HL-60 (cell line): ENCODE data around the gene TIAL1.
A peak's percentile ranks its signal among the peaks of the same experiment; 100 is the strongest.

Source experiments
- GABPA ChIP-seq: IDR thresholded peaks from 2 replicates; pipeline ENCODE4 v1.6.1; 2012; ENCODE audit warnings: low read depth
- POLR2AphosphoS5 ChIP-seq: IDR thresholded peaks from 2 replicates; pipeline ENCODE4 v1.6.1; 2012; ENCODE audit warnings: low read depth
- SPI1 ChIP-seq: IDR thresholded peaks from 2 replicates; pipeline ENCODE4 v1.6.1; 2012; ENCODE audit warnings: low read depth, mild to moderate bottlenecking, borderline replicate concordance
- TF ChIP-seq, protein P1 (sequence below): IDR thresholded peaks from 2 replicates; pipeline ENCODE4 v1.6.1; 2012; ENCODE audit warnings: low read depth; ENCODE audit not compliant: insufficient replicate concordance
- TF ChIP-seq, protein P2 (sequence below): IDR thresholded peaks from one replicate; pipeline ENCODE4 v1.5.1; 2011; ENCODE audit warnings: low read length, control low read depth, inconsistent platforms; ENCODE audit not compliant: insufficient read depth

DNA sequence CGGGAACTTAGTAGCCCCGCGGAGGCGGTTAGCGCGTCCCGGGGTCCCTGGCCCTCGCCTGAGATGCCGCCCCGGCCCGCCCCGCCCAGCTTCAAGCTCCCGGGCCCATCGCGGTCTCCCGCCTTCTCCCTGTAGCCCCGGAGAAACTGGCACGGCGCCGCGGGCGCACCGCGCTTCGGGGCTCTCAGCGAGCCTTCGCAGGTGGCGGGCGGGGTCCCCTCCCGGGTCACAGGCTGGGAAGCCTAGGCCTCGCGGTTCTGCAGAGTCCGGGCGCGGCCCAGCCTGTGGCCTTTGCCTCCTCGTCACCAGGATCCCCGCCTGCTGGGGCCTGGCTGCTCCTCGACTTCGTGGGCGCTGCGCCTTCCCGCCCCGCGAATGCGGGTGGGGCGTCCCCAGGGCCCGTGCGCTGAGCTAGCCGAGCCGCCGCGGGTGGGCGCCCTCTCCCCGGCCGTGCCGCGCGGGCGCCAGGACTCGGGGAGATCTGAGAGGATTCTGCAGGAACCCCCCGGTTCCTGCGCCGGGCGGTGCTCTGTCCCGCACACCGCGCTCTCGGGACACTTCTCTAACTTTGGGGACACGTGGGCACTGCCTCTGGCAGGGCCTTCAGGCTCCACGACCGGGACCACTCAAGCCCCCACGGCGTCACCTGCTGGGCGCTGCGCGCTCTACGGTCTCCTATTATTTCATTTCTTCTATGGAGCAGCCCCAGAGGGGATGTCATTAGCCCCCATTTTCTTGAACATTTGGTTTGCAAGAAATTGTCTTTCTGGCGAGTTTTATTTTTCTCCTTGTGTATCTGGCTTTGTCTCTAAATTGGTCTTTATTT is 53.6 kb downstream of the TIAL1 start:
- TF ChIP-seq, protein P1, sequence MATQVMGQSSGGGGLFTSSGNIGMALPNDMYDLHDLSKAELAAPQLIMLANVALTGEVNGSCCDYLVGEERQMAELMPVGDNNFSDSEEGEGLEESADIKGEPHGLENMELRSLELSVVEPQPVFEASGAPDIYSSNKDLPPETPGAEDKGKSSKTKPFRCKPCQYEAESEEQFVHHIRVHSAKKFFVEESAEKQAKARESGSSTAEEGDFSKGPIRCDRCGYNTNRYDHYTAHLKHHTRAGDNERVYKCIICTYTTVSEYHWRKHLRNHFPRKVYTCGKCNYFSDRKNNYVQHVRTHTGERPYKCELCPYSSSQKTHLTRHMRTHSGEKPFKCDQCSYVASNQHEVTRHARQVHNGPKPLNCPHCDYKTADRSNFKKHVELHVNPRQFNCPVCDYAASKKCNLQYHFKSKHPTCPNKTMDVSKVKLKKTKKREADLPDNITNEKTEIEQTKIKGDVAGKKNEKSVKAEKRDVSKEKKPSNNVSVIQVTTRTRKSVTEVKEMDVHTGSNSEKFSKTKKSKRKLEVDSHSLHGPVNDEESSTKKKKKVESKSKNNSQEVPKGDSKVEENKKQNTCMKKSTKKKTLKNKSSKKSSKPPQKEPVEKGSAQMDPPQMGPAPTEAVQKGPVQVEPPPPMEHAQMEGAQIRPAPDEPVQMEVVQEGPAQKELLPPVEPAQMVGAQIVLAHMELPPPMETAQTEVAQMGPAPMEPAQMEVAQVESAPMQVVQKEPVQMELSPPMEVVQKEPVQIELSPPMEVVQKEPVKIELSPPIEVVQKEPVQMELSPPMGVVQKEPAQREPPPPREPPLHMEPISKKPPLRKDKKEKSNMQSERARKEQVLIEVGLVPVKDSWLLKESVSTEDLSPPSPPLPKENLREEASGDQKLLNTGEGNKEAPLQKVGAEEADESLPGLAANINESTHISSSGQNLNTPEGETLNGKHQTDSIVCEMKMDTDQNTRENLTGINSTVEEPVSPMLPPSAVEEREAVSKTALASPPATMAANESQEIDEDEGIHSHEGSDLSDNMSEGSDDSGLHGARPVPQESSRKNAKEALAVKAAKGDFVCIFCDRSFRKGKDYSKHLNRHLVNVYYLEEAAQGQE: no peak
- TF ChIP-seq, protein P2, sequence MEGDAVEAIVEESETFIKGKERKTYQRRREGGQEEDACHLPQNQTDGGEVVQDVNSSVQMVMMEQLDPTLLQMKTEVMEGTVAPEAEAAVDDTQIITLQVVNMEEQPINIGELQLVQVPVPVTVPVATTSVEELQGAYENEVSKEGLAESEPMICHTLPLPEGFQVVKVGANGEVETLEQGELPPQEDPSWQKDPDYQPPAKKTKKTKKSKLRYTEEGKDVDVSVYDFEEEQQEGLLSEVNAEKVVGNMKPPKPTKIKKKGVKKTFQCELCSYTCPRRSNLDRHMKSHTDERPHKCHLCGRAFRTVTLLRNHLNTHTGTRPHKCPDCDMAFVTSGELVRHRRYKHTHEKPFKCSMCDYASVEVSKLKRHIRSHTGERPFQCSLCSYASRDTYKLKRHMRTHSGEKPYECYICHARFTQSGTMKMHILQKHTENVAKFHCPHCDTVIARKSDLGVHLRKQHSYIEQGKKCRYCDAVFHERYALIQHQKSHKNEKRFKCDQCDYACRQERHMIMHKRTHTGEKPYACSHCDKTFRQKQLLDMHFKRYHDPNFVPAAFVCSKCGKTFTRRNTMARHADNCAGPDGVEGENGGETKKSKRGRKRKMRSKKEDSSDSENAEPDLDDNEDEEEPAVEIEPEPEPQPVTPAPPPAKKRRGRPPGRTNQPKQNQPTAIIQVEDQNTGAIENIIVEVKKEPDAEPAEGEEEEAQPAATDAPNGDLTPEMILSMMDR: peak; percentile 29
- TF ChIP-seq POLR2AphosphoS5: no peak; the same call in 1 of the 2 replicates
- TF ChIP-seq GABPA: no peak
- TF ChIP-seq SPI1: no peak
